GM19035 (cell line): ENCODE measurements around the gene ANKHD1.

Experiments used
- ATAC-seq: cut with Tn5 transposase; IDR thresholded peaks from one replicate; pipeline ENCODE4 v1.9.1; 2021; ENCODE audit not compliant: unreplicated experiment

ANKHD1 gene, protein sequence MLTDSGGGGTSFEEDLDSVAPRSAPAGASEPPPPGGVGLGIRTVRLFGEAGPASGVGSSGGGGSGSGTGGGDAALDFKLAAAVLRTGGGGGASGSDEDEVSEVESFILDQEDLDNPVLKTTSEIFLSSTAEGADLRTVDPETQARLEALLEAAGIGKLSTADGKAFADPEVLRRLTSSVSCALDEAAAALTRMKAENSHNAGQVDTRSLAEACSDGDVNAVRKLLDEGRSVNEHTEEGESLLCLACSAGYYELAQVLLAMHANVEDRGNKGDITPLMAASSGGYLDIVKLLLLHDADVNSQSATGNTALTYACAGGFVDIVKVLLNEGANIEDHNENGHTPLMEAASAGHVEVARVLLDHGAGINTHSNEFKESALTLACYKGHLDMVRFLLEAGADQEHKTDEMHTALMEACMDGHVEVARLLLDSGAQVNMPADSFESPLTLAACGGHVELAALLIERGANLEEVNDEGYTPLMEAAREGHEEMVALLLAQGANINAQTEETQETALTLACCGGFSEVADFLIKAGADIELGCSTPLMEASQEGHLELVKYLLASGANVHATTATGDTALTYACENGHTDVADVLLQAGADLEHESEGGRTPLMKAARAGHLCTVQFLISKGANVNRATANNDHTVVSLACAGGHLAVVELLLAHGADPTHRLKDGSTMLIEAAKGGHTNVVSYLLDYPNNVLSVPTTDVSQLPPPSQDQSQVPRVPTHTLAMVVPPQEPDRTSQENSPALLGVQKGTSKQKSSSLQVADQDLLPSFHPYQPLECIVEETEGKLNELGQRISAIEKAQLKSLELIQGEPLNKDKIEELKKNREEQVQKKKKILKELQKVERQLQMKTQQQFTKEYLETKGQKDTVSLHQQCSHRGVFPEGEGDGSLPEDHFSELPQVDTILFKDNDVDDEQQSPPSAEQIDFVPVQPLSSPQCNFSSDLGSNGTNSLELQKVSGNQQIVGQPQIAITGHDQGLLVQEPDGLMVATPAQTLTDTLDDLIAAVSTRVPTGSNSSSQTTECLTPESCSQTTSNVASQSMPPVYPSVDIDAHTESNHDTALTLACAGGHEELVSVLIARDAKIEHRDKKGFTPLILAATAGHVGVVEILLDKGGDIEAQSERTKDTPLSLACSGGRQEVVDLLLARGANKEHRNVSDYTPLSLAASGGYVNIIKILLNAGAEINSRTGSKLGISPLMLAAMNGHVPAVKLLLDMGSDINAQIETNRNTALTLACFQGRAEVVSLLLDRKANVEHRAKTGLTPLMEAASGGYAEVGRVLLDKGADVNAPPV (N-terminal part only)

DNA sequence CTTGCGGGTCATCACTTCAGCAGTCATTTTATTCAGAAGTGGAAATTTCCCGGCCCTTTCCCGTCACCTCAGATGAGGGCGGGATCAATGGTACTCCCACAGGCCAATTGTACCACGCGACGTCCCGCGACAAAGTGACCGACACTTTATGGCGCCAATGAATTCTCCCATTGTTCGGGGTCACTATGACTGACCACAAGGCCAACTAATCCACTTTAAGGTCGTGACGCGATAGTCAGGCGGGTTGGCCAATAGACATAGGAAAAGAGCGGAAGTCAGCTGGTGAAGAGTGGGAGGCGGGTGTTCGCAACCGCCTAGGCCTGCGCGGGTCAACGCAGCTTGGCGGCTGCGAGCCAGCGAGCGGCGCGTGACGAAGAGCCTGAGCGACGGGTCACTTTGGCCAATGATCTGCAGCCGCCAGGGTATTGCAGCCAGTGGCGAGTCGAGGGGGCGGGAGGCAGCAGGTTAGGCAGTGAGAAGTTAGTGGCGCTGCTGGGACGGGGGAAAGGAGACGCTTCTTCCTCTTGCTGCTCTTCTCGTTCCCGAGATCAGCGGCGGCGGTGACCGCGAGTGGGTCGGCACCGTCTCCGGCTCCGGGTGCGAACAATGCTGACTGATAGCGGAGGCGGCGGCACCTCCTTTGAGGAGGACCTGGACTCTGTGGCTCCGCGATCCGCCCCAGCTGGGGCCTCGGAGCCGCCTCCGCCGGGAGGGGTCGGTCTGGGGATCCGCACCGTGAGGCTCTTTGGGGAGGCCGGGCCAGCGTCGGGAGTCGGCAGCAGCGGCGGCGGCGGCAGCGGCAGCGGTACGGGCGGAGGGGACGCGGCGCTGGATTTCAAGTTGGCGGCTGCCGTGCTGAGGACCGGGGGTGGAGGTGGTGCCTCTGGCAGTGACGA lies at the start of gene ANKHD1:
Gene ANKHD1, plus strand, starts transcription at position 472 of the 896 bp plus-strand sequence. Its CDS starts 135 bp downstream, at position 607.
- peak; percentile 82 for ATAC-seq

DNA sequence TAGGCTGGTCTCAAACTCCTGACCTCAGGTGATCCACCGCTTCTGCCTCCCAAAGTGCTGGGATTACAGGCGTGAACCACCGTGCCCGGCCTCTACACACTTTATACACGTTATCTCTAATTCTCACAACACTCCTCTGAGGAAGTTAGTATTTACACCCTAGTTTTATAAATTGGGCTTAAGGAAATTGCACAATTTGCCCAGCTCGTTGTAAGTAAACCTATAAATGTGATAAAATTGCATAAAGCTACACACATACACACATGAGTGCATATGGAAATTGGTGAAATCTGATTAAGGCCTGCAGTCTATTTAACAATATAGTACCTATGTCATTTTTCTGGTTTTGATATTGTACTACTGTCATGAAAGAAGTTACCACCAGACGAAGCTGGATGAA lies 46.1 kb upstream of the ANKHD1 start:
- no peak for ATAC-seq

DNA sequence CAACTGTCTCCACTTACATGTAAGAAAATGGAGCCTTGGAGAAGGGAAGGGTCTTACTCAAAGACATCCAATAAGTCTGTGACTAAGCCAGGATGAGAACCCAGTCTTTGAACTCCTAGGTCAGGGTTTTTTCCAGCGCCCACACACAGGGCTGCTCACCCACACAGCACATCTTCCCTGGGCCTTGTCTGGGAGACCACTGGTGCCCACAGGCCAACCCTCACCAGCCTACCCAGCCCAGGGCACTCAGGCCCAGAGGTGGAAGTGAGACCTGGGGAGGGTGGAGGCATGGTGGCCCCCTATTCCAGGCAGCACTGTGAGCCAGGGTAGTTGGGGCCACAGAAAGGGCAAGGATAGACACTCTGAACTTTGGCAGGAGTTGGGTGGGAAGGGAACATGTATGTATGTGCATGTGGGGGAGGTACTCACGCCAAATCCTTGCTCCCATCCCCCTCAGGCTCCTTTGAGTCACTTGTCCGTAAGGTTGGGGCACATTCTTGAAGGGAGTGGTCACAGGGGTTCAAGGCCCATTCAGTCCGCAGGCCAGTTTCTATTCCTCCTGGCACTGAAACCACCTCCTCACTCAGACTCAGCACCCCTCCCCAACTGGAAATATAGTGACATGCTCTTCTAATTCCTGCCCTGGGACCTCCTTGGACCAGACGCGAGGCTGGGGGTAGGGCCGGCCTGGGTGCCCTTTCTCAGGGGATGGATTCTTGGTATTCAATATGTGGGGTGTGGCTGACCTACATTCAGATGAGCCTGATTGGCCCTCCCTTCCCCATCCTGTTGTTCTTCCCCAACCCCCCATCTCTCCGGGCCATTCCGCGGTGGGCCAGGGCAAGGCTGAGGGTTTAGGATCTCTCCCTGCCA lies 44.5 kb upstream of the ANKHD1 start:
- ATAC-seq: peak; percentile 25

DNA sequence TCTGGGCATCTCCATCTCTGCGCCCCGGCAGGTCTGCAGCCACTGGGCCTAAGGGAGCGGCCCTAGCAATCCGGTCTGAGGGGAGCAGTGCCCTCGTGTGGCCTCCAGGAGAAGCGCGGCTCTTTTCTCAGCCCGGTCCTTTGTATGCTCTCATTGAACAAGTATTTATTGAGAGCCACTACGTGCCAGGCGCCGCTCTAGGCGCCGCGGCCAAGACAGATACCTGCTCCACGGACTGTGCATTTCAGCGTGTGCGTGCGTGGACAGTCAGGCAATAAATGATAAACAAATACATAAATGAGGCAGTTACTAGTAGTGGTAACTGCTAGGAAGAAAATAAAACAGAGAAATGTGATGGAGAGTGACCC lies 43.9 kb upstream of the ANKHD1 start:
- peak; percentile 96 for ATAC-seq

DNA sequence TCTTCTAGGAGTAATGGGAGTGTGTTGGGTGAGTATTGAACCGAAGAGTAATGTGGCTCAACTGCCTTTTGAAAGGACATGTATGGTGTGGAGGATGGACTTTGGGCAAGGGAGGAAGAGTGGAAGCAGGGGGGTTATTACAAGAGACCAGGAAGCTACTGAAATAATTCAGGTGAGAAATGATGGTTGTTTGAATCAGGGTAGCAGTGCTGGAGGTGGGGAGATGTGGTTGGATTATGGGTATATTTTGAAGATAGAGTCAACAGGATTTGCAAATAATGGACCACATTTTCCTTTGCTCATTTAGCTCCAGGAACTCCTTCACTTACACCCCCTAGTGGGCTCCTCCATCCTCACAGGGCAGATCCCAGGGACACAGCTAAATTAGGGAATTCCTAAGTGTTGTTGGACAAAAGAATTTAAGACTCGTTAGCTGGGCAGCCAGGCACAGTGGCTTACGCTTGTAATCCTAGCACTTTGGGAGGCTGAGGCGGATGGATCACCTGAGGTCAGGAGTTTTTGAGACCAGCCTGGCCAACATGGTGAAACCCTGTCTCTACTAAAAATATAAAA lies 42.8 kb upstream of the ANKHD1 start:
- no peak for ATAC-seq

DNA sequence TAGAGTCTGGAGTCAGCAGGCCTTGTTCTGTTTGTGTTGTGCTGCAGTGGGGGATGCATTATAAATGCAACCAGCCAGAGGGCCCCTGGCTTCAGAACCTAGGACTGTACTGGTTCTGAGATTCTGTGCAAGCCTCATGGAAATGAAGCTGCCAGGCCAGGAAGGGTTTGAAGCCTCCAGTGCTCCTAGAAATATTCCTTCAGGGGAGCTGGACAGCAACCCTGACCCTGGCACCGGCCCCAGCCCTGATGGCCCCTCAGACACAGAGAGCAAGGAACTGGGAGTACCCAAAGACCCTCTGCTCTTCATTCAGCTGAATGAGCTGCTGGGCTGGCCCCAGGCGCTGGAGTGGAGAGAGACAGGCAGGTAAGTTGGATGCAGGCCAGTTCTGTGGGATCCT lies 41.5 kb upstream of the ANKHD1 start, which contains the start of gene SLC4A9:
Gene SLC4A9, plus strand, starts transcription at position 94 of the 400 bp plus-strand sequence. Its CDS starts 43 bp downstream, at position 137.
- ATAC-seq: no peak

DNA sequence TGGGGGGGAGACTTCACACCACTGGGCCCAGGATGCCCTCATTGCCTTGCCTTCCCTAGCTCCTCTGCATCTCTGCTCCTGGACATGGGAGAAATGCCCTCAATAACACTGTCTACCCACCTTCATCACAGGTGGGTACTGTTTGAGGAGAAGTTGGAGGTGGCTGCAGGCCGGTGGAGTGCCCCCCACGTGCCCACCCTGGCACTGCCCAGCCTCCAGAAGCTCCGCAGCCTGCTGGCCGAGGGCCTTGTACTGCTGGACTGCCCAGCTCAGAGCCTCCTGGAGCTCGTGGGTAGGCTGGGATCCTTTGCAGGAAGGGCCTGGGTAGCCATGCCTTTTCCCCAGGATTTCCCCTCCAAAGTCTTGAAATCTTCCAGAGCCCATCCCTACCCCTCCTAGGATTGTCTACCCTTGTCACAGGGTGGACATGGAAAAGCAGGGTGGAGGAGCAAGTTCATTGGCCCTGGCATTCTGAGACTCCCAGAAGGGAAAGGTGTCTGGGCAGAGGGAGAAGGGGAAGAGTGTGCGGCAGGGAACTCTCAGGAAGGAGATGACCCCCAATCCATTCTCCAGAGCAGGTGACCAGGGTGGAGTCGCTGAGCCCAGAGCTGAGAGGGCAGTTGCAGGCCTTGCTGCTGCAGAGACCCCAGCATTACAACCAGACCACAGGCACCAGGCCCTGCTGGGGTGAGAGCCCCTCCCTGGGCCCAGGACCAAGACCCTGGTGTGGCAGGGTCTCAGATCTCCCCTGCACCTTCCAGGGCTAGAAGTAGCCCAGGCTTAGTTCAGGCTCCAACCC lies 40.8 kb upstream of the ANKHD1 start:
- ATAC-seq: no peak

DNA sequence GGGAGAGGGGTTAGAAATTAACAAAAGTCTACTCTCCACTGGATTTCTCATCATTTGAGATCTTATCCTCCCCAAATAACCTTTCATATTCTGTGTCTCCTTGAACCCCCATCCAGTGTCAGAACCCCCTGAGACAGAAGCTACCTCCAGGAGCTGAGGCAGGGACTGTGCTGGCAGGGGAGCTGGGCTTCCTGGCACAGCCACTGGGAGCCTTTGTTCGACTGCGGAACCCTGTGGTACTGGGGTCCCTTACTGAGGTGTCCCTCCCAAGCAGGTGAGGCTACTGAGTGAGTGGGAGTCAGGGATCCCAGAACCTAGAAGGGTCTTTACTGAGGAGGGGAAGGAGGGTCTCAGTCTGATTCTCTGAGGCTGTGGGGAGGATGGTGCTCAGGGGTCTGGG lies 39.7 kb upstream of the ANKHD1 start:
- no peak for ATAC-seq

DNA sequence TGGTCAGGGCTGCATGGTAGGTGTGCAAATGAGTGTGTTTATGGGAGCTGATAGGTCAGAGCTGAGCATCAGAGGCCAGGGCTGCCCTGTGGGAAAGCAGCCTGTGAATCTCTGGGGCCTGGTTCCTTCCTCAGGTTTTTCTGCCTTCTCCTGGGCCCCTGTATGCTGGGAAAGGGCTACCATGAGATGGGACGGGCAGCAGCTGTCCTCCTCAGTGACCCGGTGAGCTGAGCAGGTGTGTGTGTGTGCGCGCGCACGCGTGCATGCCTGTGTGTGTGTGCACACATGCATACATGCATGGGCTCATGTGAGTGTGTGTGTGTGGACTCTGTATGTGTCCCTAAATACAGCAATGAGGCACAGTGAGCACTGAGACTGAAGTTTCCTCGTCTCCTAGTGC lies 39.3 kb upstream of the ANKHD1 start:
- ATAC-seq: no peak

DNA sequence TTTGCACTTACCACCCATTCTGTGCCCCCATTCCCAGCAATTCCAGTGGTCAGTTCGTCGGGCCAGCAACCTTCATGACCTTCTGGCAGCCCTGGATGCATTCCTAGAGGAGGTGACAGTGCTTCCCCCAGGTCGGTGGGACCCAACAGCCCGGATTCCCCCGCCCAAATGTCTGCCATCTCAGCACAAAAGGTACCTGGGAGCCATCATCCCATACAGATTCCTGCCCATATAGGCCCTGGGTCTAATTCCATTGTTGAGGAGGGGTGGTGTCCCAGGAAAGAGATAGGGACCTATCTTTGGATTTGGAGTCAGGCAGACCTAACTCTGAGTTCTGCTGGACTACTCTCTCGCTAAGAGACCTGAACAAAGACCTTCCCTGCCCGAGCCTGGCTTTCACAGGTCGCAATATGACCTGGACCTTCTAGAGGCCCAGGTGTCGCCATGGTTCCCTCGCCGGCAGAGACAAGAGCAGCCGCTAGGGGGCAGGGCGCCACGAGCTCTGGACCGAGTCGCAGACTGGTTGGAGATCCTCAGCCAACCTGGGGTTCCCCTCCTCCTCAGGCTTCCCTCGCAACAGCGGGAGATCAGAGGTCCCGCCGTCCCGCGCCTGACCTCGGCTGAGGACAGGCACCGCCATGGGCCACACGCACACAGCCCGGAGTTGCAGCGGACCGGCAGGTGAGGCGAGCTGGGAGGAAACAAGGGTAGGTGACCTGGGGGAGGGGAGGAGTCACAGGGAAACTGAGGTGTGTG lies 38.6 kb upstream of the ANKHD1 start:
- ATAC-seq: peak; percentile 86

DNA sequence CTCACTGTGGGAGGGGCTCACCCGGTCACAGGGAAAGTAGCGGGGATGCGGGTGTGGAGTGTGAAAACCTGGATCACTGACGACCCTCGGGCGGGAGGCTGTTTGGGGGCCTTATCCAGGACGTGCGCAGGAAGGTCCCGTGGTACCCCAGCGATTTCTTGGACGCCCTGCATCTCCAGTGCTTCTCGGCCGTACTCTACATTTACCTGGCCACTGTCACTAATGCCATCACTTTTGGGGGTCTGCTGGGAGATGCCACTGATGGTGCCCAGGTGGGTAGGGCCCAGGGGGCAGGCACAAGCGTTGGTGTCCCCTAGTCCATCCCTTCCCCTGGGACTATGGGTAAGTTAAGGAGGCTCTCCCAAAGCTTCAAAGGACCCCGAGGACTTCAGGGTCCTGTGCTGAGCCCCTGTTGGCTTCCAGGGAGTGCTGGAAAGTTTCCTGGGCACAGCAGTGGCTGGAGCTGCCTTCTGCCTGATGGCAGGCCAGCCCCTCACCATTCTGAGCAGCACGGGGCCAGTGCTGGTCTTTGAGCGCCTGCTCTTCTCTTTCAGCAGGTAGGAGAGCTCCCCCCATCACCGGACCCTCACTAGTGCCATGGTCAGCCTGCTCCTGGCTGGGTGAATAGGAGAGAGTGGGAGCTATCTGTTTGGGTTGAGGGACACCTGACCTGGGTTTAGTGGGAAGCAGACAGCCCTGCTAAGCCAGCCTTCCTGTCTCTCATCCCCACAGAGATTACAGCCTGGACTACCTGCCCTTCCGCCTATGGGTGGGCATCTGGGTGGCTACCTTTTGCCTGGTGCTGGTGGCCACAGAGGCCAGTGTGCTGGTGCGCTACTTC lies 37.8 kb upstream of the ANKHD1 start:
- ATAC-seq: no peak

DNA sequence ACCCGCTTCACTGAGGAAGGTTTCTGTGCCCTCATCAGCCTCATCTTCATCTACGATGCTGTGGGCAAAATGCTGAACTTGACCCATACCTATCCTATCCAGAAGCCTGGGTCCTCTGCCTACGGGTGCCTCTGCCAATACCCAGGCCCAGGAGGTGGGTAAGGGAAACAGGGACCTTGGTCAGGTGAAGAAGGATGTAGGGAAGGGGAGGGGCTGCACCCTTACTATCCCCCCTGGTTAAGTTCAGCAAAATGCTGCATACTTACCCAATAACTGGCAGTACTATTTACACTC lies 37.2 kb upstream of the ANKHD1 start:
- ATAC-seq: no peak

DNA sequence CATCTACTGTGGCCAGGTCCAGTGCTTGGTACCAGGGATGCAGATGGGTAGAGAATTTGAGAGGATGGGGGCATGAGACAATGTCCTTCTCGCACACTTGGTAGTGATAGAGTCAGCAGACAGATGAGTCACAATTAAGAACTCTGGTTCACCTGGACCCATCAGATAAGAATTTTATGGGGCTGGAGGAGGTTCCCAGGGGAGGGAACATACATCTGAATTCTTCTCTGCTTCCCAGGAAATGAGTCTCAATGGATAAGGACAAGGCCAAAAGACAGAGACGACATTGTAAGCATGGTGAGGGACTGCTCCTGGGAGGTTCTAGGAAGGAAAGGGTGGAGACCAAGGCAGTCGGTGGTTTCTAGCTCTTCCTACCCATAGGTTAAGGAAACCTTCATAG lies 36.4 kb upstream of the ANKHD1 start:
- ATAC-seq: no peak

DNA sequence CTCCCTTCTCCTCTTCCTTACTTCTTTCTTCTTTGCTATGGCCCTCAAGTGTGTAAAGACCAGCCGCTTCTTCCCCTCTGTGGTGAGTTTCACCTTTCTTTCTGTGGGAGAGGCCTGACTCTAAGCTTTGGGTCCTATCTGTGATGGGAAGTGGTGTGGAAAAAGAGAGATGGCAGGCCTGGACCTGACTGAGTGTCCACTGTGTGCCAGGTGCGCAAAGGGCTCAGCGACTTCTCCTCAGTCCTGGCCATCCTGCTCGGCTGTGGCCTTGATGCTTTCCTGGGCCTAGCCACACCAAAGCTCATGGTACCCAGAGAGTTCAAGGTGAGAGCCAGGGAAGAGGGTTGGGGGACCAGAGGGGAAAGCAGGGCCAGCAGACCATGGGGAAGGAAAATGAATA lies 35.7 kb upstream of the ANKHD1 start:
- ATAC-seq: no peak

DNA sequence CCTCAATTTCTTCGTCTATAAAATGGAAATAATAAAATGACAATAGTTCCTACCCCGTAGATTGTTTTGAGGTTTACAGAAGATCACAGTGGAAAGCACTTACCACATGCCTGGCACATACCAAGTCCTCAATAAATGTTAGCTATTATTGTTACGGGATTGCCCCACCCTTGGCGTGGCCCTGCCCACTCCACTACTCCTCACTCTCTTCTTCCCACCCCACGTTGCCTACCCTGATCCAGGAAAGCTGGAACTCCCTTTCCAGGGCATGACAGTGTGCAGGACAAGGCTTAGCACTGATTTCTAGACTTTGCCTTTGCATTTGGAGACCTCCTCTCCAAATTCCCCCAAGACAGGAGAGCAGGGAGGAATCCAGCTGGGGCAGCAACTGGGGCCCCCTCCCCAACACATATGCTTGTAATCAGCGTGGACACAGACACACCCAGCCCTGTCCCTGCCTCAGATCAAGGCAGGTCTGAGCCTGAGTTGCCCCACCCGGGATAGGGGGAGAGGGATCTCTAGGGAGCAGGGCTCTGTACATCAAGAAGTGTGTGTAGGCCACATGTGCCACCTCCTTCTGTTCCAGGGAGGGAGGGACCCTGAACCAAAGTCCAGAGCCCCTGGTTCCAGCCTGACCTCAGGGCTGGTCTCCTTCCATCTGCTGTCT lies 34.9 kb upstream of the ANKHD1 start:
- ATAC-seq: no peak
